Measurements from ENCODE around the gene KIFBP. TPM values are rescaled to one million over a fixed set of nuclear protein-coding genes. Genes with fewer than 3 reads are reported as not detected.

Gene KIFBP
- total and polyA plus RNA-seq, 9 of the 15 experiments (the other 6 are each of a cell fraction or from before 2014, with no cell fraction given) = 5.6 to 23.2 (median 14.8) TPM

DNA sequence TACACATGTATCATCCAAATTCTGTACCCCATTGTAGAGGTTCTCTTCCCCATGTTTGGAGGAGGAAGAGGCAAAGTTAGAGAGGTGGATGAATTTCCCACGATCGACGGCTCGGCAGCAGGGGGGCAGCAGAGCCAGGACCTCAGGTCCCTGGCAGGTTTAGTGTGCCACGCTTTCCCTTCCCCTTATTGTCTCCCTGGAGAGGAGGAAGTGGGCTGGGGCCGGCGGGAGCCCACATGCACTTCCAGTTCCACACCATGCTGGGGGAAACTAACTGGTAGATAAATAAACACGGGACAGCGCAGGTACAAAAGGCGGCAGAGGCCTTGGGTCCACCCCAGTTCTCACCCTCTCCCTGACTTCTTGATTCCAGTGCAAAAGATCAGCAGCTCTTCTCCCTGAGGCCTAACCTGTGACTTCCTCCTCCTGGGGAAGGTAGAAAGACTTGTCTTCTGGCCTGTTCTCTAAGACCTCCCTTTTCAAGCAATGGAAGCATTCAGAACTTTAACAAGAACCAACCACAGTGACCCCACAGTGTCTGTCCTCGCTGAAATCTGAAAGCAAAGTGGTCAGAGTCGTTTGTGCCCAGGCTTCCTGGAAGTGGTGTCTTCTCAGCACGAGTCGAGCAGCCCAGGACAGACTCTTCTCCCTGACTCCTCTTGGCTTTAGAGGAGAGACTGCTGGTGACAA lies 68.8 kb downstream of the KIFBP start (continued):
- TF ChIP-seq ZNF354B (CRISPR knock-in tag; IDR thresholded peaks at IDR 0.05) = no peak
- peak; percentile 40; the same call in 1 of the 2 replicates for TF ChIP-seq ZFX (CRISPR knock-in tag; IDR thresholded peaks at IDR 0.05)
- no peak for TF ChIP-seq ZNF24 (IDR thresholded peaks at IDR 0.05)
- TF ChIP-seq PURB (CRISPR knock-in tag; IDR thresholded peaks at IDR 0.05; ENCODE audit: low read depth) = no peak
- TF ChIP-seq, protein P1, sequence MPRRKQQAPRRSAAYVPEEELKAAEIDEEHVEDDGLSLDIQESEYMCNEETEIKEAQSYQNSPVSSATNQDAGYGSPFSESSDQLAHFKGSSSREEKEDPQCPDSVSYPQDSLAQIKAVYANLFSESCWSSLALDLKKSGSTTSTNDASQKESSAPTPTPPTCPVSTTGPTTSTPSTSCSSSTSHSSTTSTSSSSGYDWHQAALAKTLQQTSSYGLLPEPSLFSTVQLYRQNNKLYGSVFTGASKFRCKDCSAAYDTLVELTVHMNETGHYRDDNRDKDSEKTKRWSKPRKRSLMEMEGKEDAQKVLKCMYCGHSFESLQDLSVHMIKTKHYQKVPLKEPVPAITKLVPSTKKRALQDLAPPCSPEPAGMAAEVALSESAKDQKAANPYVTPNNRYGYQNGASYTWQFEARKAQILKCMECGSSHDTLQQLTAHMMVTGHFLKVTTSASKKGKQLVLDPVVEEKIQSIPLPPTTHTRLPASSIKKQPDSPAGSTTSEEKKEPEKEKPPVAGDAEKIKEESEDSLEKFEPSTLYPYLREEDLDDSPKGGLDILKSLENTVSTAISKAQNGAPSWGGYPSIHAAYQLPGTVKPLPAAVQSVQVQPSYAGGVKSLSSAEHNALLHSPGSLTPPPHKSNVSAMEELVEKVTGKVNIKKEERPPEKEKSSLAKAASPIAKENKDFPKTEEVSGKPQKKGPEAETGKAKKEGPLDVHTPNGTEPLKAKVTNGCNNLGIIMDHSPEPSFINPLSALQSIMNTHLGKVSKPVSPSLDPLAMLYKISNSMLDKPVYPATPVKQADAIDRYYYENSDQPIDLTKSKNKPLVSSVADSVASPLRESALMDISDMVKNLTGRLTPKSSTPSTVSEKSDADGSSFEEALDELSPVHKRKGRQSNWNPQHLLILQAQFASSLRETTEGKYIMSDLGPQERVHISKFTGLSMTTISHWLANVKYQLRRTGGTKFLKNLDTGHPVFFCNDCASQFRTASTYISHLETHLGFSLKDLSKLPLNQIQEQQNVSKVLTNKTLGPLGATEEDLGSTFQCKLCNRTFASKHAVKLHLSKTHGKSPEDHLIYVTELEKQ (CRISPR knock-in tag; IDR thresholded peaks at IDR 0.05) = no peak
- TF ChIP-seq BACH1 (tag; IDR thresholded peaks at IDR 0.05) = peak; percentile 36; the same call in 1 of the 2 replicates
- TF ChIP-seq, protein P2, sequence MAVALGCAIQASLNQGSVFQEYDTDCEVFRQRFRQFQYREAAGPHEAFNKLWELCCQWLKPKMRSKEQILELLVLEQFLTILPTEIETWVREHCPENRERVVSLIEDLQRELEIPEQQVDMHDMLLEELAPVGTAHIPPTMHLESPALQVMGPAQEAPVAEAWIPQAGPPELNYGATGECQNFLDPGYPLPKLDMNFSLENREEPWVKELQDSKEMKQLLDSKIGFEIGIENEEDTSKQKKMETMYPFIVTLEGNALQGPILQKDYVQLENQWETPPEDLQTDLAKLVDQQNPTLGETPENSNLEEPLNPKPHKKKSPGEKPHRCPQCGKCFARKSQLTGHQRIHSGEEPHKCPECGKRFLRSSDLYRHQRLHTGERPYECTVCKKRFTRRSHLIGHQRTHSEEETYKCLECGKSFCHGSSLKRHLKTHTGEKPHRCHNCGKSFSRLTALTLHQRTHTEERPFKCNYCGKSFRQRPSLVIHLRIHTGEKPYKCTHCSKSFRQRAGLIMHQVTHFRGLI (CRISPR knock-in tag; IDR thresholded peaks at IDR 0.05) = no peak
- no peak for TF ChIP-seq ZNF23 (CRISPR knock-in tag; IDR thresholded peaks at IDR 0.05)
- TF ChIP-seq, protein P3, sequence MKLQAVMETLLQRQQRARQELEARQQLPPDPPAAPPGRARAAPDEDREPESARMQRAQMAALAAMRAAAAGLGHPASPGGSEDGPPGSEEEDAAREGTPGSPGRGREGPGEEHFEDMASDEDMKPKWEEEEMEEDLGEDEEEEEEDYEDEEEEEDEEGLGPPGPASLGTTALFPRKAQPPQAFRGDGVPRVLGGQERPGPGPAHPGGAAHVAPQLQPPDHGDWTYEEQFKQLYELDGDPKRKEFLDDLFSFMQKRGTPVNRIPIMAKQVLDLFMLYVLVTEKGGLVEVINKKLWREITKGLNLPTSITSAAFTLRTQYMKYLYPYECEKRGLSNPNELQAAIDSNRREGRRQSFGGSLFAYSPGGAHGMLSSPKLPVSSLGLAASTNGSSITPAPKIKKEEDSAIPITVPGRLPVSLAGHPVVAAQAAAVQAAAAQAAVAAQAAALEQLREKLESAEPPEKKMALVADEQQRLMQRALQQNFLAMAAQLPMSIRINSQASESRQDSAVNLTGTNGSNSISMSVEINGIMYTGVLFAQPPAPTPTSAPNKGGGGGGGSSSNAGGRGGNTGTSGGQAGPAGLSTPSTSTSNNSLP (IDR thresholded peaks at IDR 0.05; ENCODE audit: borderline replicate concordance, low read depth, low read length) = no peak
- TF ChIP-seq CEBPG (CRISPR knock-in tag; IDR thresholded peaks at IDR 0.05) = no peak
- no peak for TF ChIP-seq CEBPG (tag; conservative IDR thresholded peaks at IDR 0.05 in 1 of 2, IDR thresholded peaks at IDR 0.05 in 1 of 2)
- TF ChIP-seq BHLHE40 (IDR thresholded peaks at IDR 0.05; ENCODE audit: low read length) = no peak
- TF ChIP-seq MEIS2 (IDR thresholded peaks at IDR 0.05; ENCODE audit: partially characterized antibody) = no peak
- no peak for TF ChIP-seq NCOA1 (IDR thresholded peaks at IDR 0.05; ENCODE audit: low read depth)
- TF ChIP-seq NFE2L1 (tag; IDR thresholded peaks at IDR 0.05; ENCODE audit: borderline replicate concordance, low read depth) = no peak
- no peak for TF ChIP-seq ZNF239 (CRISPR knock-in tag; IDR thresholded peaks at IDR 0.05)
- TF ChIP-seq, protein P4, sequence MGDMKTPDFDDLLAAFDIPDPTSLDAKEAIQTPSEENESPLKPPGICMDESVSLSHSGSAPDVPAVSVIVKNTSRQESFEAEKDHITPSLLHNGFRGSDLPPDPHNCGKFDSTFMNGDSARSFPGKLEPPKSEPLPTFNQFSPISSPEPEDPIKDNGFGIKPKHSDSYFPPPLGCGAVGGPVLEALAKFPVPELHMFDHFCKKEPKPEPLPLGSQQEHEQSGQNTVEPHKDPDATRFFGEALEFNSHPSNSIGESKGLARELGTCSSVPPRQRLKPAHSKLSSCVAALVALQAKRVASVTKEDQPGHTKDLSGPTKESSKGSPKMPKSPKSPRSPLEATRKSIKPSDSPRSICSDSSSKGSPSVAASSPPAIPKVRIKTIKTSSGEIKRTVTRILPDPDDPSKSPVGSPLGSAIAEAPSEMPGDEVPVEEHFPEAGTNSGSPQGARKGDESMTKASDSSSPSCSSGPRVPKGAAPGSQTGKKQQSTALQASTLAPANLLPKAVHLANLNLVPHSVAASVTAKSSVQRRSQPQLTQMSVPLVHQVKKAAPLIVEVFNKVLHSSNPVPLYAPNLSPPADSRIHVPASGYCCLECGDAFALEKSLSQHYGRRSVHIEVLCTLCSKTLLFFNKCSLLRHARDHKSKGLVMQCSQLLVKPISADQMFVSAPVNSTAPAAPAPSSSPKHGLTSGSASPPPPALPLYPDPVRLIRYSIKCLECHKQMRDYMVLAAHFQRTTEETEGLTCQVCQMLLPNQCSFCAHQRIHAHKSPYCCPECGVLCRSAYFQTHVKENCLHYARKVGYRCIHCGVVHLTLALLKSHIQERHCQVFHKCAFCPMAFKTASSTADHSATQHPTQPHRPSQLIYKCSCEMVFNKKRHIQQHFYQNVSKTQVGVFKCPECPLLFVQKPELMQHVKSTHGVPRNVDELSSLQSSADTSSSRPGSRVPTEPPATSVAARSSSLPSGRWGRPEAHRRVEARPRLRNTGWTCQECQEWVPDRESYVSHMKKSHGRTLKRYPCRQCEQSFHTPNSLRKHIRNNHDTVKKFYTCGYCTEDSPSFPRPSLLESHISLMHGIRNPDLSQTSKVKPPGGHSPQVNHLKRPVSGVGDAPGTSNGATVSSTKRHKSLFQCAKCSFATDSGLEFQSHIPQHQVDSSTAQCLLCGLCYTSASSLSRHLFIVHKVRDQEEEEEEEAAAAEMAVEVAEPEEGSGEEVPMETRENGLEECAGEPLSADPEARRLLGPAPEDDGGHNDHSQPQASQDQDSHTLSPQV (IDR thresholded peaks at IDR 0.05) = 0 out of 2 replicates have a peak, but pooled peaks have one; percentile 48
- TF ChIP-seq ZKSCAN8 (CRISPR knock-in tag; IDR thresholded peaks at IDR 0.05) = 0 out of 2 replicates have a peak, but pooled peaks have one; percentile 41

Measured in K562 (cell line).